ENCODE measurements around the gene CLDN9. TPM values are rescaled to one million over a fixed set of nuclear protein-coding genes. Genes with fewer than 3 reads are reported as not detected.

The CLDN9 gene
- total RNA-seq, 2 experiments from 2014 or later: 0.23 to 0.28 TPM

DNA sequence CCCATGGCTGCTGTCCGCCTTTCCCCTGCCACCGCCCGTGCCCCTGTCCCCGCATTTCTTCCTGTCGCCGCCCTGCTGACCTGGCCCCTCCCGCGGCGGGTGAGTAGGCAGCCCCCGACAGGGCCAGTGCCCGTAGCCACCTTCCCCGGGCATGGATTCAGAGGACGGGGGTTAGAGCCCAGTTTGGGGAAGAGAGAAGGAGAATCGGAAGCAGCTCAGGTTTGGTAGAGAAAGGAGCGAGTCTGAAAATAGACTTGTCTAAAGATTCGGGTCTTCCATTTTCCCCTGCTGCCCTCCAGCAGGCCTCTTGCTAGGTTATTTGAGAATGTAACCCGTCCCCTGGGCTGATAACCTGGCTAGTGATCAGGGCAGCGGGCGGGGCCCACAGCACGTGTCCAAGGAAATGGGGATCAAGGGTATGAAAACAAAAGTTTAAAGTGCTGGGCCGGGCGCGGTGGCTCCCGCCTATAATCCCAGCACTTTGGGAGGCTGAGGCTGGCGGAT, 7.9 kb upstream of the CLDN9 start:
- peak overlapping the region; percentile 74 for H3K4me3 Mint-ChIP-seq
- POLR2A ChIA-PET: interaction anchor here (0.7 to 5.4 kb wide), 4 partner anchors 17 to 70 kb away, joined by 3 to 52 read pairs (median 12); partner anchors contain the start of genes PKMYT1 and TNFRSF12A

DNA sequence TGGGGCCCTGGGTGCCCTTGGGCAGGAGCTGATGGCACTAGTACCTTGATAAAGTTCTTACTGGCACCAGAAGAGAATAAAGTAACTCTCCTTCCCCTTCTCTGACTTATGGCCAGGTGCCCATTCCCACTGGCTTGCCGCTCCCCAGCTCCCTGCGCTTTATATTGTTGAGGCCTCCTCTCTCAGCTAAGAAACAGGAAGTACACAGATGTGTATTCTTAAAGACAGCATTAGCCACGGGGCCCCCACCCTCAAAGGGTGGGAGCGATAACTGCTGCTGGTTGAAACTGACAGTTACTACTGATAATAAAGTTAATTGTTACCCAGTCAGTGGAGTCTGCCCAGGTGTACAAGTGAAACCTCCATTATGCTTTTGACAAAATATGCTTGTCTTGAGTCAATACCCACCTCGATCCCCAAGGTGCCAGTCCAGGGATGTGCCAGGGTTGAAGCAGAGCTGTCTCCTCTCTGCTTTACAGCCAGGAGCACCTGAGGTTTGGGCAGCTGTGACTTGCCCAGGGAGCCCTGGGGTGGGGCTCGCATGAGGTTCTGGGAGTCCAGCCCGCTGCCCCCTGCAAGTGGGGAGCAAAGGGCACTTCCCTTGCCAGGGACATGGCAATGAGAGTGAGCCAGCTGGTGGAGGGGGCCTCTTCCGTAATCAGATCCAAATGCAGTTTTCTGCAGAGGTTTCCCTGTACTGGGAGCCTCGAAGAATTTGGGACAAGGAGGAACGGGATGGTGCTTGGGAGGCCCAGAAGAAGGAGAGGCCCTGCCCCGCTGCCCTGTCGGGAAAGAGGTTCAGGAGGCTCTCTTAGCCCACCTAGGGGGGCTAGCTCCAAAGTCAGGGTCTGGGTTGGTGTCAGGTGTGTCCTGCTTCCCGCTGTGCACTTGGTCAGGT, 5.4 kb upstream of the CLDN9 start:
- peak overlapping the region; percentile 11 for H3K27ac Mint-ChIP-seq

More for the DNA sequence above, 7.9 kb upstream of the CLDN9 start:
- no peaks in the 10 kb centered on the region for H3K9me3 Mint-ChIP-seq
- peaks cover 38% of the 10 kb centered on the region for H3K4me1 Mint-ChIP-seq
- peaks cover 16% of the 10 kb centered on the region for H3K27me3 Mint-ChIP-seq
- CTCF ChIA-PET: interaction anchor here (1.1 to 10.3 kb wide), 5 partner anchors 24 to 130 kb away, joined by 5 to 209 read pairs (median 9); partner anchors contain the start of genes PKMYT1 and ZNF213
- no peak overlapping the region for H3K27ac Mint-ChIP-seq
- no peaks in the 10 kb centered on the region for H3K36me3 Mint-ChIP-seq (ENCODE audit: low read depth)
- DNase-seq: no peak

DNA sequence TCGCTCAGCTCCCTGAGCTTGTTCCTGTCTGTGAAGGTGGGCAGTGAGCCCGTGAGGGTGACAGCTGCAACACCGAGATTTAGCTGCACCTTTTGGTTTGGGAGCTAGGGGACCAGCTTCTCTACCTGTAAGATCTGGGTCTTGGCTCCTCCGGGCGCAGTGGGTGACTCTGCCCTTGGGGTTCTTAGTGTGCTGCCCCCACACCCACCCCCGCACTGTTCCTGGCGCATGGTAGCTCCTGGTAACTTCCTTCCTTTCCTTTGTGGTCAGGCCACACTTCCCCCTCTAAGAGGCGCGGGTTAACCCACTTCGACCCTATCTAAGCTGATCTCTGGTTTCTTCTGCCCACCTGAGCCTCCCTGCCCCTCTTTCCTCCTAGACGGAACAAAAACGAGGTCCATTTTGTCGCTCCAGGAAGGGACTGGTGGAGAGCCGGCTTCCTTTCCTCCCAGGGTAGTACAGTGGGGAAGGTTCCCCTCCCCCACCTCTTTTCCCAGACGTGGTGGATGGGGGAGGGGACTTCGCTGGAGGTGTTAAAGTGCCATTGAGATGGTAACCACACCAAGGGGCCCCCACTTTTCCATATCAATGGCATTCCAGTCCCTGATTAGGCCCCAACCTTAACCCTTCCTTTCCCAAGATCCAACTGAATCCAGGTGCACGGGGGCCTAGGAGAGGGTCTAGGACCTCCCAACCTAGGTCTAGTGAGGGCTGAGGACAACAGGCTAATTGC, 4.6 kb upstream of the CLDN9 start:
- Mint-ChIP-seq H3K27ac (peak overlapping the region; percentile 7), H3K4me3 (no peak overlapping the region), H3K9me3 (no peaks in the 10 kb centered on the region)

More for the DNA sequence above, 5.4 kb upstream of the CLDN9 start:
- no peak overlapping the region for H3K4me3 Mint-ChIP-seq
- DNase-seq: no peak
- H3K27me3 Mint-ChIP-seq: peaks cover 16% of the 10 kb centered on the region
- H3K9me3 Mint-ChIP-seq: no peaks in the 10 kb centered on the region
- H3K4me1 Mint-ChIP-seq: peaks cover 38% of the 10 kb centered on the region
- POLR2A ChIA-PET: interaction anchor here (0.7 to 5.4 kb wide), 5 partner anchors 10 to 127 kb away, joined by 3 to 52 read pairs (median 5); partner anchors contain the start of genes CLDN6, PKMYT1, TNFRSF12A and ZNF213
- no peaks in the 10 kb centered on the region for H3K36me3 Mint-ChIP-seq (ENCODE audit: low read depth)
- CTCF ChIA-PET: interaction anchor here (0.8 to 10.3 kb wide), 7 partner anchors 12 to 122 kb away, joined by 3 to 209 read pairs (median 4); partner anchors contain the start of genes HCFC1R1 and THOC6

DNA sequence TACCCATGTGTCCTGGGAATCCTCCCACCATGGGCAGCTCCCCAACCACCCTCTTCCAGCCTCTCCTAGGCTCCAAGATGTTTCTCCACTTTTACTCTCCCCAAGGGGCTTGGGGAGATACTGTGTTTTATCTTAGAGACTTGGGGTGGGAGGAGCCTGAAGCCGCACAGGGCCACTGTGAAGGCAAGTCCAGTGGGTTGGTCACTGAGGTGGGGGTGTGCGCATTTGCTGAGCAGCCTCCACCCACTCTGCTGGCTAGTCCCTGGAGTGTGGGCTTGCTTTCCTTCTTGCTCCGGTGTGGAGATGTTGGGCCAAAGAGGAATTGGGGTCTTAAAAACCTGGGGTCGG, 4.1 kb upstream of the CLDN9 start:
- H3K4me3 Mint-ChIP-seq: no peak overlapping the region
- H3K9me3 Mint-ChIP-seq: no peaks in the 10 kb centered on the region
- ChIA-PET CTCF (interaction anchor here (0.8 to 10.3 kb wide), 4 partner anchors 15 to 121 kb away, joined by 3 to 209 read pairs (median 4); partner anchors contain the start of genes HCFC1R1 and THOC6), POLR2A (interaction anchor here (0.9 to 5.4 kb wide), 4 partner anchors 9 to 28 kb away, joined by 3 to 52 read pairs (median 6); partner anchors contain the start of genes CLDN6, PKMYT1 and TNFRSF12A)
- DNase-seq: no peak
- peaks cover 22% of the 10 kb centered on the region for H3K27me3 Mint-ChIP-seq
- peaks cover 34% of the 10 kb centered on the region for H3K4me1 Mint-ChIP-seq
- no peaks in the 10 kb centered on the region for H3K36me3 Mint-ChIP-seq (ENCODE audit: low read depth)
- H3K27ac Mint-ChIP-seq: no peak overlapping the region

More for the DNA sequence above, 4.6 kb upstream of the CLDN9 start:
- H3K27me3 Mint-ChIP-seq: peaks cover 22% of the 10 kb centered on the region
- DNase-seq: no peak
- peaks cover 35% of the 10 kb centered on the region for H3K4me1 Mint-ChIP-seq
- POLR2A ChIA-PET: interaction anchor here (0.9 to 5.4 kb wide), 4 partner anchors 10 to 126 kb away, joined by 3 to 52 read pairs (median 6); partner anchors contain the start of genes CLDN6, PKMYT1, TNFRSF12A and ZNF213
- CTCF ChIA-PET: interaction anchor here (0.8 to 10.3 kb wide), 7 partner anchors 11 to 122 kb away, joined by 3 to 209 read pairs (median 4); partner anchors contain the start of genes HCFC1R1 and THOC6
- no peaks in the 10 kb centered on the region for H3K36me3 Mint-ChIP-seq (ENCODE audit: low read depth)

DNA sequence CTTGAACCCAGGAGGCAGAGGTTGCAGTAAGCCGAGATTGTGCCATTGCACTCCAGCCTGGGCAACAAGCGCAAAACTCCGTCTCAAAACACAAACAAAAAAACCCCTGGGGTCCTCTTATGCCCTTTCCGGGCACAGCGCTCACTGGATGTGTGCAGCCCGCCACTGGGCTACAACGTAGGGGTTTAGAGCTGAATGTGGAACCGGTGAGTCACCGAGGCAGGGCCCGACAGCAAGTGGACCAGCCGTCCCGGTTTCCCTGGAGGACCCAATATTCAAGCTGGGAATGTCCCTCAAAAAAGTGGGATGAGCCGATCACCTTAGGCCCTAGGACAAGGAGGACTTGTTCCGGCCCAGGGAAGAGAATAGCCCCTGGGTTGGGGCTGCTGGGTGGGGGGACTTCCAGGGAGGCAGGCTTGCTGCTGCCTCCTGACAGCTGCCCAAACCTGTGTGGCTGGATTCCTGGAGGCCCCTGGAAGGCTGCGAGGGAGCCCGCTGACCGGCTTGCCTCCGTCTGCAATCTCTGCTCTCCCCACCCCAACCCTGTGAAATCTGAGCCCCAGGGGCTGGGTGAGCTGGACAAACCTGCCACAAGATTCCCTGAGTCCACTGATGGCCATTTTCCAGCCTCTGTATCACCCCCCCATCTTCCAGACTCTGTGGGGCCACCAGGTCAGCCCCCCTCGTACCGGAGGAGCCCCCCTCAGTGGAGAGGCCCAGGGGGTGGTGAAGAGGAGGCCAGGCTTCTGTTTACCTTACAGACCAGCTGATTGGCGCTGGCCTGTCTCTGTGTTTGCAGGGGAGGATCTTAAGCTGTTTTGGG, 2.9 kb upstream of the CLDN9 start:
- Mint-ChIP-seq H3K9me3 (no peaks in the 10 kb centered on the region), H3K36me3 (ENCODE audit: low read depth) (no peaks in the 10 kb centered on the region), H3K4me1 (peaks cover 30% of the 10 kb centered on the region), H3K27ac (no peak overlapping the region), H3K4me3 (no peak overlapping the region), H3K27me3 (peaks cover 28% of the 10 kb centered on the region)
- ChIA-PET POLR2A (interaction anchor here (0.9 to 1.4 kb wide), 2 partner anchors 12 to 15 kb away, joined by 3 to 4 read pairs; no protein-coding TSS in a partner anchor), CTCF (interaction anchor here (0.6 to 1.7 kb wide), 3 partner anchors 19 to 458 kb away, joined by 5 to 6 read pairs (median 6); no protein-coding TSS in a partner anchor)
- DNase-seq: no peak

DNA sequence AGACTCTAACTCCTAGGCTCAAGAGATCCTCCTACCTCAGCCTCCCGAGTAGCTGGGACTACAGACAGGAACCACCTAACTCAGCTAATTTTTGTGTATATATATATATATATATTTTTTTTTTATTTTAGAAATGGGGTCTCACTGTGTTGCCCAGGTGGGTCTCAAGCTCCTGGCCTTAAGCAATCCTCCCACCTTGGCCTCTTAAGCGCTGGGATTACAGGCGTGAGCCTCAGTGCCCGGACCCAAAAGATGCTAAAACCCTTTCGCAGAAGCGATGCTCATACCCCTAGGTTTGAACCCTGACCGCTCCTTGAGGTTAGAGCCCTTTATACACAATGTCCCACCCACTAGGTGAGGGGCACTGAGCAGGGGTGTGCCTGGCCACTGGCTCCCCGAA, 2.2 kb upstream of the CLDN9 start:
- H3K27me3 Mint-ChIP-seq: peaks cover 26% of the 10 kb centered on the region
- peaks cover 27% of the 10 kb centered on the region for H3K4me1 Mint-ChIP-seq
- H3K27ac Mint-ChIP-seq: no peak overlapping the region
- H3K36me3 Mint-ChIP-seq (ENCODE audit: low read depth): no peaks in the 10 kb centered on the region
- POLR2A ChIA-PET: interaction anchor here (1.4 kb wide), 1 partner anchor 11 kb away, joined by 4 read pairs; no protein-coding TSS in a partner anchor
- H3K4me3 Mint-ChIP-seq: no peak overlapping the region
- DNase-seq: no peak
- H3K9me3 Mint-ChIP-seq: no peaks in the 10 kb centered on the region
- CTCF ChIA-PET: interaction anchor here (0.6 to 1.7 kb wide), 3 partner anchors 19 to 459 kb away, joined by 5 to 6 read pairs (median 6); no protein-coding TSS in a partner anchor

DNA sequence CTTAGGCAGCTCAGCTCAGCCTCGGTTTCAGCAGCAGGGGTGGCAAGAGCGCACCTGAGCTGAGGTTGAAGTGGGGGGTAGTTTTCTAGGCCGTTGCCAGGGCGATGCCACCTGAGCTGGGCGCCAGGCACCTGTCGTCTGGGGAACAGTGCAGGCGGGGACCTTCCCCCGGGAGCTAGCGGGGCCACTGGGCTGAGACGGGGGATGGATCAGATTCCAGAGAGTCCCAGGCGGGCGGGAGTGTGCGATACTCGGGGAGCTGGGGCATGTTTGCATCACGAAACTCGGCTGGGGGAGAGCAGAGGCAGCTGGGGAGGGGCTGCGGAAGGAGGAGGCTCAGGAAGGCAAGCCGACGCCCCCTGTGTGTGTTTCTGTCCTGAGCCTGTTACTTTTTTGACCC, 477 bp upstream of the CLDN9 start:
- POLR2A ChIA-PET: interaction anchor here (1.6 kb wide), 2 partner anchors 18 to 32 kb away, joined by 3 to 5 read pairs; partner anchors contain the start of gene PKMYT1
- H3K36me3 Mint-ChIP-seq (ENCODE audit: low read depth): no peaks in the 10 kb centered on the region

DNA sequence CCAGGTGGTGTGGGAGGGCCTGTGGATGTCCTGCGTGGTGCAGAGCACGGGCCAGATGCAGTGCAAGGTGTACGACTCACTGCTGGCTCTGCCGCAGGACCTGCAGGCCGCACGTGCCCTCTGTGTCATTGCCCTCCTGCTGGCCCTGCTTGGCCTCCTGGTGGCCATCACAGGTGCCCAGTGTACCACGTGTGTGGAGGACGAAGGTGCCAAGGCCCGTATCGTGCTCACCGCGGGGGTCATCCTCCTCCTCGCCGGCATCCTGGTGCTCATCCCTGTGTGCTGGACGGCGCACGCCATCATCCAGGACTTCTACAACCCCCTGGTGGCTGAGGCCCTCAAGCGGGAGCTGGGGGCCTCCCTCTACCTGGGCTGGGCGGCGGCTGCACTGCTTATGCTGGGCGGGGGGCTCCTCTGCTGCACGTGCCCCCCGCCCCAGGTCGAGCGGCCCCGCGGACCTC, 798 bp downstream of the CLDN9 start:
- Mint-ChIP-seq H3K36me3 (ENCODE audit: low read depth) (no peaks in the 10 kb centered on the region), H3K4me1 (peaks cover 10% of the 10 kb centered on the region), H3K9me3 (no peaks in the 10 kb centered on the region), H3K27ac (no peak overlapping the region), H3K27me3 (peaks cover 27% of the 10 kb centered on the region), H3K4me3 (no peak overlapping the region)
- ChIA-PET POLR2A (interaction anchor here (1.3 kb wide), 1 partner anchor 35 kb away, joined by 3 read pairs; no protein-coding TSS in a partner anchor), CTCF (interaction anchor here (1.0 kb wide), 1 partner anchor 14 kb away, joined by 3 read pairs; no protein-coding TSS in a partner anchor)
- no peak for DNase-seq

More for the DNA sequence above, 477 bp upstream of the CLDN9 start:
- Mint-ChIP-seq H3K27ac (no peak overlapping the region), H3K4me3 (no peak overlapping the region), H3K27me3 (peaks cover 24% of the 10 kb centered on the region), H3K4me1 (peaks cover 20% of the 10 kb centered on the region), H3K9me3 (no peaks in the 10 kb centered on the region)
- no peak for DNase-seq
- CTCF ChIA-PET: interaction anchor here (1.6 kb wide), 1 partner anchor 117 kb away, joined by 3 read pairs; no protein-coding TSS in a partner anchor

DNA sequence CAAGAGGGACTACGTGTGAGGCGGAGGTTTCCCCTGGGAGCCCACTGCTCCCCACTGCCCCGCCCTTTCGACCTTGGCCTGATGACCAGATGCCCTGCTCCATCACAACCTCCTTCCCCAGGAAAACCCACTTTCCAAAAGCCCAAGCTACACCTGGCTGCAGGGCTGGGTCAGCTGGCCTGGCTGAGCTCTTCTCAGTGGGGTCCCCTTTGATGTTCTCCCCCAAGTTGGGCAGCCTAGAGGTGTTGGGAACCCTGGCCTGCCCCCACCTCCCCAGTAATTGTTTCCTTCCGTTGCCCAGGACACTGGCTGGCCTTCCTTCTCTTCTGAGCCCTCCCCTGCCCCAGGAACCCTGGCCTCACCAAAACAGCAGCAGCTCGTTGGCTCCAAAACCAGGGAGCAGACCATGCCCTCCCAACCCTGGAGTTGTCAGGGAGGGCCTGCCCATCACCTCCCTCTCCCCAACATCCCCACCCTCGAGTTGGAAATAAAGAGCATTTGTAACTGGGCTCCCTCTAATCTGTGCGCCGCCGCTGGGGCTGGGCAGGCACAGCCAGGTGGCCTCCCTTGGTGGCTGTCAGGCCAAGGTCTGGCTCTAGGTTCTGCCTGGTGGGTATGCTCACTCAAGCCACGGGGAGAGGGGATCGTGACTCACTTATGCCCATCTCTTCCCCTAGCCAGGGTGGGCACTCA, 1.4 kb downstream of the CLDN9 start:
- no peaks in the 10 kb centered on the region for H3K36me3 Mint-ChIP-seq (ENCODE audit: low read depth)
- no peaks in the 10 kb centered on the region for H3K9me3 Mint-ChIP-seq
- POLR2A ChIA-PET: interaction anchor here (1.3 kb wide), 1 partner anchor 34 kb away, joined by 3 read pairs; no protein-coding TSS in a partner anchor
- no peak overlapping the region for H3K4me3 Mint-ChIP-seq
- no peak for DNase-seq
- peaks cover 26% of the 10 kb centered on the region for H3K27me3 Mint-ChIP-seq
- CTCF ChIA-PET: interaction anchor here (1.0 to 1.3 kb wide), 2 partner anchors 10 to 14 kb away, joined by 3 to 4 read pairs; no protein-coding TSS in a partner anchor
- H3K27ac Mint-ChIP-seq: no peak overlapping the region
- peaks cover 4% of the 10 kb centered on the region for H3K4me1 Mint-ChIP-seq

DNA sequence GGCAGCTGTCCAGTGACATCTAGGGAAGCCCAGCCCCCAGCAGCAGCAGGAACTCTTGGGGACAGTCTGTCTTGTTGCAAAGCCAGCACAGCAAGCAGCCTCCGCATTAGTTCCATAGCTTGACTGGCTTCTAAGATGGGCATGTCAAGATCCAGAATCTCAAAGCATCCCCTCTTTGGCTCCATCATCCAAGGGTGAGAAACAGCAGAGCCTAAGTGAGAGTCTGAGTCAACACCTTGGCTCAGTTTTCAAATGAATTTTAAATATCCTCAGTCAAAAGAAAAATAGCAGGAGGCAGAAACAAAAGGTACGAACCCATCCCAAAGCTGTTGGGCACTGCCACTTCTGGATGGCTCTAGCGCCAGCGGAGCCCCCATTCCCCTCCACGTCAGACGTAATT, 2.2 kb downstream of the CLDN9 start:
- DNase-seq: no peak
- no peak overlapping the region for H3K27ac Mint-ChIP-seq
- H3K36me3 Mint-ChIP-seq (ENCODE audit: low read depth): no peaks in the 10 kb centered on the region
- ChIA-PET CTCF (interaction anchor here (1.0 to 1.3 kb wide), 2 partner anchors 11 to 13 kb away, joined by 3 to 4 read pairs; no protein-coding TSS in a partner anchor), POLR2A (no interaction called here)
- no peak overlapping the region for H3K4me3 Mint-ChIP-seq
- H3K9me3 Mint-ChIP-seq: no peaks in the 10 kb centered on the region
- H3K4me1 Mint-ChIP-seq: peaks cover 8% of the 10 kb centered on the region
- peaks cover 27% of the 10 kb centered on the region for H3K27me3 Mint-ChIP-seq
